GM18951 (cell line): ENCODE results near the gene SLC25A15.

ENCODE experiments used
- POLR2A ChIP-seq: IDR thresholded peaks from 4 replicates; pipeline ENCODE4 v1.6.1; 2011; ENCODE audit warnings: mild to moderate bottlenecking; ENCODE audit not compliant: insufficient read length, insufficient read depth; ENCODE audit errors: extremely low read depth
- in situ Hi-C: fragments of 300-500 bp; cut with MboI; formaldehyde crosslinking; loops from one replicate; pipeline ENCODE4 v1.12.0; 2022; ENCODE audit warnings: low sequenced_read_pairs, mixed read lengths, inconsistent platforms; ENCODE audit not compliant: unreplicated experiment

The SLC25A15 gene

DNA sequence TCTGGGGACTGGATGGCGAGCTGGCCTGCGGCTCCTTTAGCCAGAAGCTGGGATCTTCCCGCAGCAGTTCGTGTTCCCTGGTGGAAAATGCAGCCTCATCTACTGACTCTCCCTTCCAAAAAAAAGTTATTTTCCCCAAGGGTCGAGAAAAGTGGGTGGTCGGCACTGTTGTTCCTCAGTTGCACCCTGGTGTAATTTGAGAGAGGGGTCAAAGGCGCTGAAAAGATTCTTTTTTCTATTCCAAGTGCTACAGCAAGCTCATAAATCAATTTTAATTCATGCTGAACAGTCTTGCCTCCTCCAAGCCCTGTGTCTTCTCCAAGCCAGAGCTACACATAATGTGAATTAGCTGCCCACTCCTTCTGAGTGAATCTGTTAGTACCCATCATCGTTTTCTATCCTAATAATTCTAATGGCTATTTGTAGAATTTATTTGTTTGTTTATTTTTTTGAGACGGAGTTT is 774 bp downstream of the SLC25A15 start:
- no peak for TF ChIP-seq POLR2A
- in situ Hi-C loops, result no loop called here

GRCh38 chr13:40792284-40793051 is 3.1 kb downstream of the SLC25A15 start:
- TF ChIP-seq POLR2A, result no peak
- in situ Hi-C loops, result no loop called here

DNA sequence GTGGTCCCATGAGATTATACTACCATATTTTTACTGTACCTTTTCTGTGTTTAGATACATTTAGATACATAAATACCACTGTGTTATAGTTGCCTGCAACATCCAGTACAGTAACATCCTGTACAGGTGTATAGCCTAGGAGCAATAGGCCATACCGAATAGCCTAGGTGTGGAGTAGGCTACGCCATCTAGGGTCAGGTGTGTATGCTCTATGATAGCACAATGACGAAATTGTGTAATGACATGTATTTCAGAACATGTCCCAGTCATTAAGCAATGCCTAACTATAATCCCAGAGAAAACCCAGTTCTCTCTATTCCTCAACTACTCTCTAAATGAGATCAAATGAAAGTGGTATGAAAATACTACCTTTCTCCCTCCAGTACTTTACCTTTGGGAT is 3.9 kb downstream of the SLC25A15 start:
- in situ Hi-C loops, result no loop called here
- TF ChIP-seq POLR2A, result no peak

- TF ChIP-seq POLR2A, result no peak
- in situ Hi-C loops, result no loop called here
Observed at GRCh38 chr13:40794414-40795368, 5.3 kb downstream of the SLC25A15 start.

DNA sequence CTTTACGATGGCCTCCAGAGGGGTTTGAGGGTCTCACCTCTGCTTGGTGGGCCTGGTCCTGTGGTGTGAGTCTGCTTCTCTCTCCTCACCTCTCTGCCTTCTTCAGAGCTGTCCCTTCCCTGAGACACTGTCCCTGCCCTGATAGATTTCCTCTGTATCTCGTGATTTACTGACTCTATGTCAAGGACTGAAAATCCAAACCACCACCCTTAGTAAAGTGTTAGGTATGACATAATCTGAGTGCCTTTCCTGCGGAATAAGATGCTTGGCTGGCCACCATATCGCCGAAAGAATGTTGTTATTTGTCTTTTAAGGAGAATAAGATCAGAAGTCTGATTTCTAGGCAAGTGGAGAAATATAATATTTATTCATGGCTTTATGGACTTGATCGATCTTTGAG is 7.2 kb downstream of the SLC25A15 start:
- TF ChIP-seq POLR2A, result no peak
- in situ Hi-C loops, result no loop called here

GRCh38 chr13:40798380-40798779 is 9.0 kb downstream of the SLC25A15 start:
- in situ Hi-C loops, result no loop called here
- TF ChIP-seq POLR2A, result no peak

- in situ Hi-C loops, result no loop called here
- TF ChIP-seq POLR2A, result no peak
Observed at GRCh38 chr13:40799508-40799907, 10.1 kb downstream of the SLC25A15 start.

DNA sequence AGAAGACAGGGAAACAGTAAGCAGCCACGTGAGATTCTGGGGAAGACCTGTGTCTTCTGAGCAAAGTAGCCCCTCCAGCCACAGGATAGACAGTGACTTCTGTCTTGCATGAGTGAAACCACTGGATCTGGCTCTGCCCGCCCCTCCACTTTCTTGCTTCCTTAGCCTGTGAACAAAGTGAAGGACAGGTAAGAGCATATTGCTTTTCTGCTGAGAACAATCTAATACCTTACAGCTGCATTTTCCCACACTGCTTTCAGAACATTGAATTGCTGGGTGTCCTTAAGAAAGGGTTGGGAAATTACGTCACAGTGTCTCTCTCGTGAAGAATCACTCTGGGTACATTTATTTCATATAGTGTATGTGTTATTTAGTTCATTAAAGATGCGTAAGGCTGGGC is 11.1 kb downstream of the SLC25A15 start:
- in situ Hi-C loops, result no loop called here
- no peak for TF ChIP-seq POLR2A

- TF ChIP-seq POLR2A, result no peak
- in situ Hi-C loops, result no loop called here
Observed at GRCh38 chr13:40801255-40802217, 12.1 kb downstream of the SLC25A15 start.

DNA sequence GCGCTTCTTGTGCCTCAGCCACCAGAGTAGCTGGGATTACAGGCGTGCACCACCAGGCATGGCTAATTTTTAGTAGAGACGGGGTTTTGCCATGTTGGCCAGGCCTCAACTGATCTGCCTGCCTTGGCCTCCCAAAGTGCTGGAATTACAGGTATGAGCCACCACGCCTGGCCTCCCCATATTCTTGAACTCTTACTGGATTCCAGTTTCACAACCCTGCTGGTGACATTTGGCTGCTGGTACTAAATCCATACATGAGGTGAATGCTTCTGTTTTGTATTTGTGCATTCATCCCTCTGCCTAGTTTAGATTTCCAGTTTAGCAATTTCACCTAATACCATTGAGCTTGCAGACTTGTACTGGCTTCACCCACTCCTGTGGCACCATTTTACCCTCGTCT is 13.9 kb downstream of the SLC25A15 start:
- no peak for TF ChIP-seq POLR2A
- in situ Hi-C loops, result no loop called here

GRCh38 chr13:40806241-40806640 is 16.8 kb downstream of the SLC25A15 start:
- no peak for TF ChIP-seq POLR2A
- in situ Hi-C loops, result no loop called here

- TF ChIP-seq POLR2A, result no peak
- in situ Hi-C loops, result no loop called here
Observed at GRCh38 chr13:40809471-40809870, 20.1 kb downstream of the SLC25A15 start.
